Endothelial cell of coronary artery (primary cell): ENCODE data around the gene CLCN6. TPM values are rescaled to one million over a fixed set of nuclear protein-coding genes. Genes with fewer than 3 reads are reported as not detected.

ENCODE experiments used
- total RNA-seq: library from RNA; depleted of rRNA; stranded (reverse); fragments of >200 nt; gene quantifications from 2 replicates; pipeline ENCODE4 v1.2.3, GENCODE V29; 2014

The CLCN6 gene, protein sequence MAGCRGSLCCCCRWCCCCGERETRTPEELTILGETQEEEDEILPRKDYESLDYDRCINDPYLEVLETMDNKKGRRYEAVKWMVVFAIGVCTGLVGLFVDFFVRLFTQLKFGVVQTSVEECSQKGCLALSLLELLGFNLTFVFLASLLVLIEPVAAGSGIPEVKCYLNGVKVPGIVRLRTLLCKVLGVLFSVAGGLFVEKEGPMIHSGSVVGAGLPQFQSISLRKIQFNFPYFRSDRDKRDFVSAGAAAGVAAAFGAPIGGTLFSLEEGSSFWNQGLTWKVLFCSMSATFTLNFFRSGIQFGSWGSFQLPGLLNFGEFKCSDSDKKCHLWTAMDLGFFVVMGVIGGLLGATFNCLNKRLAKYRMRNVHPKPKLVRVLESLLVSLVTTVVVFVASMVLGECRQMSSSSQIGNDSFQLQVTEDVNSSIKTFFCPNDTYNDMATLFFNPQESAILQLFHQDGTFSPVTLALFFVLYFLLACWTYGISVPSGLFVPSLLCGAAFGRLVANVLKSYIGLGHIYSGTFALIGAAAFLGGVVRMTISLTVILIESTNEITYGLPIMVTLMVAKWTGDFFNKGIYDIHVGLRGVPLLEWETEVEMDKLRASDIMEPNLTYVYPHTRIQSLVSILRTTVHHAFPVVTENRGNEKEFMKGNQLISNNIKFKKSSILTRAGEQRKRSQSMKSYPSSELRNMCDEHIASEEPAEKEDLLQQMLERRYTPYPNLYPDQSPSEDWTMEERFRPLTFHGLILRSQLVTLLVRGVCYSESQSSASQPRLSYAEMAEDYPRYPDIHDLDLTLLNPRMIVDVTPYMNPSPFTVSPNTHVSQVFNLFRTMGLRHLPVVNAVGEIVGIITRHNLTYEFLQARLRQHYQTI
- total RNA-seq = 4.0 and 6.2 TPM in 2 replicates

DNA sequence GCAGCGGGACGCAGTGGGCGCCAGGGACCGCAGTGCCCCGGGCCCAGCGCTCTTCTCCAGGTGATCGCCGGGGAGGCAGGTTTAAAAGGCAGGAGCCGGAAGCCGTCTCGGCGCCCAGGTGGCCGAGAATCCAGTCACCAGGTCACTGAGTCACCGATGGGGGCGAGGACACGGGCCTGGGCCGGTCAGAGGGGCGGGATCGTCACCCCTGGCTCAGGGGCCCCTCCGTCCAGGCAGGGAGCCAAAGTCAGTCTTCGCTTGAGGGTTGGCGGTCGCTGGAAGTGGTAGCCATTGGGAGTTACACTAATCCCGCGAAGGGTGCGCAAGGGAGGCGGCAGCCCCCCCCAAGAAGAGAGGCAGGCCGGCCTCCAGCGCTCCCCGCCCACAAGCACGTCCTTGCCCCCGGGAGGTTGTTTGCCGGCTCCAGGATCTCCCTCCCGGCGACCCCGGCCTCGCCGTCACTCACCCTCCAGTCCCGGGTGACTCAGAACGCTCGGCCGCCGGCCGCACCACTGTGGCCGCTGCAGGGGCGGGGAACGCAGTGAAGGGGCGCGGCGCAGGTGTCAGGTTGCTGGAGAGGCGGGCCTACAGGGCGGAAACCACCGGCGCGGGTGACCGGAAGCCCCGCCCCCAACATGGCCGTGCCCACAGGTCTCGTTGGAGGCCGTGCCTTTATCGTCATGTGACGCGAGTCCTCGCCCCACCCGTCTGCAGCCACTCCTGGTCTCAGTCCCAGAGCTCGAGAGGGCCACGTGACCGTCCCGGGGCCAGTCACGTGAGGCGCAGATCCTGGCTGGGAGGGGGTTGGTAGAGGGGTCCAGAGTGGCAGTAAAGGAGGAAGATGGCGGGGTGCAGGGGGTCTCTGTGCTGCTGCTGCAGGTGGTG lies at the start of gene CLCN6, which contains the start of gene MTHFR:
CLCN6 (plus strand) TSS at position 770 of the 885 bp plus-strand sequence; CDS start at position 842, 72 bp downstream.
MTHFR (minus strand) TSS at position 543 of the 885 bp plus-strand sequence. CDS start 2,848 bp downstream, outside the sequence.

DNA sequence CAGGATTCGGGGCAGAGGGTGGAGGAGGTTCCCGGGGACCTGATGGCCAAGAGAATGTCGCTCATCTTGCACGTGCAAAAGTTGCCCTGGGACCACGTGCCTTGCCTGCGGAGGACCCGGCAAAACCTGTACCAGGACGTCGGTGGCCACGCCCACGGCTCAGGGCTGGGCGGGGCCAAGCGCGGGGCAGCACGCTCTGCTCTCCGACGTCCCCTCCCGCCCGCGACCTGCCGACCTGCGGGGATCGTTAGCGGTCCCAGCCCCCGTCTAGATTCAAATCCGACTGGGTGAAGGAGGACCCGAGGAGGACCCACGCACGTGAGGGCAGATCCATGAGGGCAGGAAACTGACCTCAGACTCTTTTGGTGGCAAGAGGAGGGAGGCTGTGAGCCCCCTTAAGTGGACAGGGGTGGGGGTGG lies 44.0 kb upstream of the CLCN6 start, which contains the start of gene C1orf167:
C1orf167 (plus strand) TSS at position 206 of the 419 bp plus-strand sequence. CDS start 2,208 bp downstream, outside the sequence.

DNA sequence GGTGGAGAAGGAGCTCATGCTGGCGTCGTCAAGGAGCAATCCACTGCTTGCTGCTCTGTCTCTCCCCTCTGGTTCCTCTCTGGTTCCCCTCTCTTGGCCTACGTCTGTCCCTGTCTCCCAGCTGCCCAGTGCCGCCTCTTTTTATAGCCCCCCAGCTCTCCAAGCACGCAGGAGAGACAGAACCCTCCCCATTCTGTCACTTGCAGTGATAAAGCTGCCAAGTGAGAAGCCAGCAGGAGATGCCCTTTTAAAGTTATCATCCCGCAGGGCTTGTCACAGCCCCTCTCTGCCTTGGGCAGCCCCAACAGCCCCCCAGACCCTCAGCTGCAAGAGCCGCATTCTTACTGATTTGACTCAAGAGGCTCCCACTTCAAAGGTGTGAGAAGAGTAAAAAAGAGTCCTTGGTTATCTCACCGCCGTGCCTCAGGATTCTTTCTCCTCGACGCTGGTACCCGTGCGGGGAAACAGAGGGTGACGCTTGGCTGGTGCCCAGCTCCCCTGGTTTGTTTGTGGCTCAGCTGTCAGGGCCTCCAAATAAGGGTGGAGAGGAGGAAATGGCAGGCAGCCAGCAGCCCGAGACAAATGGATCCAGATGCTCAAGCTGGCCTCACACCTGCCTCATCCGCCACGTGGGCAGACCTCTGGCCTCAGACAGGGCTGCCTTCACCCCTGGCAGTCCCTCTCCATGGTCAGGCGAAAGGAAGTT lies 41.8 kb downstream of the CLCN6 start, which contains the start of gene NPPA:
NPPA (minus strand) TSS at position 117 of the 706 bp plus-strand sequence; CDS start at position 18, 99 bp downstream.

DNA sequence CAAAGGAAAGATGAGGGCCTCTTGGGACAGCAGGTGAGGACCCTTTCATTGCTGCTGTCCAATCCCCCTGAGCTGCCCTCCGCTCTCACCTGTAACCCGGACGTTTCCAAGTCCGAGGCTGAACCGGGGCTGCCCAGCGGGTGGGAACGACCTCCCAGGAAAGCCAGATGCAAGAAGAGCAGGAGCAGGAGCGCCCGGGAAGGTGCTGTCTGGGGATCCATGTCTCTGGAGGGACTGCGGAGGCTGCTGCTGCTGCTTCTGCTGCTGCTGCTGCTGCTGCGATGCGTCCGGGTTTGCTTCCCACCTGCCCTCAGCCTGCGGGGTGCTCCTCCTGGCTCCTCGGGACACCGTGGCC lies 52.6 kb downstream of the CLCN6 start, which contains the start of gene NPPB:
NPPB (minus strand) TSS at position 333 of the 355 bp plus-strand sequence; CDS start at position 221, 112 bp downstream.

Other genes with a start within 250 kb of the CLCN6 start
- gene FBXO2, start 151.8 kb upstream of the CLCN6 start, total RNA-seq = 0.66 and 0.72 TPM in 2 replicates
- gene FBXO44, start 151.3 kb upstream of the CLCN6 start, total RNA-seq = 7.6 and 8.3 TPM in 2 replicates
- gene FBXO6, start 142.0 kb upstream of the CLCN6 start, total RNA-seq = 1.9 and 2.7 TPM in 2 replicates
- 29.6 and 31.2 TPM in 2 replicates for gene MAD2L2, start 125.0 kb upstream of the CLCN6 start, total RNA-seq
- gene DRAXIN, start 114.5 kb upstream of the CLCN6 start, total RNA-seq = 0.09 and 1.4 TPM in 2 replicates
- 23.8 and 26.4 TPM in 2 replicates for gene AGTRAP, start 70.1 kb upstream of the CLCN6 start, total RNA-seq
- 0.09 TPM in 1 of 2 replicates, not detected in the other for gene C1orf167, start 44.0 kb upstream of the CLCN6 start, total RNA-seq
- 14.6 and 18.5 TPM in 2 replicates for gene MTHFR, start 227 bp upstream of the CLCN6 start, total RNA-seq
- not detected in 2 replicates for gene NPPA, start 41.6 kb downstream of the CLCN6 start, total RNA-seq
- 0.54 and 1.5 TPM in 2 replicates for gene NPPB, start 52.8 kb downstream of the CLCN6 start, total RNA-seq
- 46.8 and 53.2 TPM in 2 replicates for gene KIAA2013, start 120.2 kb downstream of the CLCN6 start, total RNA-seq
- gene PLOD1, start 128.5 kb downstream of the CLCN6 start, total RNA-seq = 199 and 446 TPM in 2 replicates
- 50.0 and 53.9 TPM in 2 replicates for gene MFN2, start 174.3 kb downstream of the CLCN6 start, total RNA-seq
- 26.0 and 28.6 TPM in 2 replicates for gene MIIP, start 213.3 kb downstream of the CLCN6 start, total RNA-seq